Measurements from ENCODE around the gene RAP1GAP2.
"Not testable (repeated sequence)": the region's sequence is repeated elsewhere in the genome, so short reads cannot be mapped to it uniquely, and the experiment has no call there.

RAP1GAP2 gene

GRCh38 chr17:2796164-2797125 lies at the start of gene RAP1GAP2:
RAP1GAP2 (plus strand) TSS chr17:2796438; CDS start chr17:2796528, 90 bp downstream.
- no peak for DNase-seq

- no peak for DNase-seq
These were observed 47.0 kb upstream of the RAP1GAP2 start, which contains the start of gene CCDC92B for GRCh38 chr17:2749058-2749783. CCDC92B (minus strand) TSS chr17:2749652; CDS start chr17:2735145, 14,507 bp downstream.

GRCh38 chr17:2749784-2750181 lies 46.5 kb upstream of the RAP1GAP2 start:
- DNase-seq: peak; percentile 47

GRCh38 chr17:2750721-2751120 lies 45.5 kb upstream of the RAP1GAP2 start:
- DNase-seq: no peak

- no peak for DNase-seq
These were observed 44.7 kb upstream of the RAP1GAP2 start for GRCh38 chr17:2751491-2751890.

- DNase-seq: no peak
These were observed 40.1 kb upstream of the RAP1GAP2 start for GRCh38 chr17:2755891-2756724.

- no peak for DNase-seq
These were observed 37.4 kb upstream of the RAP1GAP2 start for GRCh38 chr17:2758870-2759269.

- no peak for DNase-seq
These were observed 26.1 kb upstream of the RAP1GAP2 start for GRCh38 chr17:2770129-2770528.

- DNase-seq: no peak
These were observed 21.0 kb upstream of the RAP1GAP2 start for GRCh38 chr17:2775206-2775605.

GRCh38 chr17:2776589-2777241 lies 19.5 kb upstream of the RAP1GAP2 start:
- no peak for DNase-seq

GRCh38 chr17:2777242-2777867 lies 18.9 kb upstream of the RAP1GAP2 start:
- no peak for DNase-seq

- no peak for DNase-seq
These were observed 17.7 kb upstream of the RAP1GAP2 start for GRCh38 chr17:2778489-2778888.

- no peak for DNase-seq
These were observed 16.7 kb upstream of the RAP1GAP2 start for GRCh38 chr17:2779545-2779944.

GRCh38 chr17:2780256-2780655 lies 16.0 kb upstream of the RAP1GAP2 start:
- no peak for DNase-seq

GRCh38 chr17:2780931-2781454 lies 15.2 kb upstream of the RAP1GAP2 start:
- no peak for DNase-seq

- not testable (repeated sequence) for DNase-seq
These were observed 14.6 kb upstream of the RAP1GAP2 start for GRCh38 chr17:2781598-2781997.

- DNase-seq: no peak
These were observed 14.2 kb upstream of the RAP1GAP2 start for GRCh38 chr17:2782055-2782454.

- no peak for DNase-seq
These were observed 12.8 kb upstream of the RAP1GAP2 start for GRCh38 chr17:2783310-2784030.

- no peak for DNase-seq
These were observed 11.4 kb upstream of the RAP1GAP2 start for GRCh38 chr17:2784864-2785263.

GRCh38 chr17:2785376-2785775 lies 10.9 kb upstream of the RAP1GAP2 start:
- DNase-seq: not testable (repeated sequence)

Data from NCI-H1048 (cell line).